Fibroblast of the conjunctiva (primary cell): Measurements from ENCODE around the gene WSCD1.
A peak's percentile ranks its signal among the peaks of the same experiment; 100 is the strongest.

Experiments
- DNase-seq: peaks from one replicate; pipeline ENCODE4 v3.0.0-alpha.2; 2010; ENCODE audit warnings: low read depth

WSCD1 gene

GRCh38 chr17:6059406-6059805, 10.8 kb upstream of the WSCD1 start:
- no peak for DNase-seq

GRCh38 chr17:6061290-6061689, 8.9 kb upstream of the WSCD1 start:
- DNase-seq = peak; percentile 32

- no peak for DNase-seq
These were observed 5.3 kb upstream of the WSCD1 start for GRCh38 chr17:6064868-6065267.

GRCh38 chr17:6065351-6065750, 4.8 kb upstream of the WSCD1 start:
- no peak for DNase-seq

GRCh38 chr17:6066183-6066948, 3.8 kb upstream of the WSCD1 start:
- no peak for DNase-seq

GRCh38 chr17:6067060-6067459, 3.1 kb upstream of the WSCD1 start:
- no peak for DNase-seq

- no peak for DNase-seq
These were observed 292 bp downstream of the WSCD1 start for GRCh38 chr17:6070430-6070912.

GRCh38 chr17:6070913-6071511, 833 bp downstream of the WSCD1 start:
- DNase-seq = no peak

- no peak for DNase-seq
These were observed 1.4 kb downstream of the WSCD1 start for GRCh38 chr17:6071528-6072065.

GRCh38 chr17:6072157-6072556, 2.0 kb downstream of the WSCD1 start:
- DNase-seq = peak; percentile 2

GRCh38 chr17:6072611-6073010, 2.4 kb downstream of the WSCD1 start:
- DNase-seq = no peak

- no peak for DNase-seq
These were observed 3.4 kb downstream of the WSCD1 start for GRCh38 chr17:6073620-6074019.

- no peak for DNase-seq
These were observed 4.9 kb downstream of the WSCD1 start for GRCh38 chr17:6075050-6075449.

- DNase-seq = no peak
These were observed 5.7 kb downstream of the WSCD1 start for GRCh38 chr17:6075845-6076244.

- no peak for DNase-seq
These were observed 7.6 kb downstream of the WSCD1 start for GRCh38 chr17:6077752-6078151.

- no peak for DNase-seq
These were observed 8.3 kb downstream of the WSCD1 start for GRCh38 chr17:6078458-6078871.

GRCh38 chr17:6079155-6079888, 9.1 kb downstream of the WSCD1 start:
- DNase-seq = no peak

GRCh38 chr17:6079960-6080359, 9.8 kb downstream of the WSCD1 start:
- no peak for DNase-seq

GRCh38 chr17:6080711-6081430, 10.7 kb downstream of the WSCD1 start:
- no peak for DNase-seq

GRCh38 chr17:6082335-6082734, 12.2 kb downstream of the WSCD1 start:
- DNase-seq = no peak

- DNase-seq = no peak
These were observed 14.4 kb downstream of the WSCD1 start for GRCh38 chr17:6084311-6085161.
